ENCODE results near the gene ZNF277.

ZNF277 gene

GRCh38 chr7:112167147-112167546, 39.3 kb upstream of the ZNF277 start:
- Histone ChIP-seq H4K8ac (ENCODE audit: low read length) (no peak overlapping the region), H2BK5ac (ENCODE audit: low read depth, low read length, poor library complexity, severe bottlenecking) (no peak overlapping the region), H2AK5ac (ENCODE audit: low read length, severe bottlenecking) (no peak overlapping the region), H3K9me3 (ENCODE audit: control insufficient read depth, low read length) (no peaks in the 10 kb centered on the region), H4K91ac (ENCODE audit: low read length) (no peak overlapping the region), H2BK12ac (ENCODE audit: low read length in 2 of 2) (peak overlapping the region in 1 of 2 experiments; percentile 56), H3K14ac (ENCODE audit: low read length in 2 of 2) (no peak overlapping the region), H3K79me1 (replicated peaks; ENCODE audit: low read length, poor library complexity, severe bottlenecking) (peaks cover 20% of the 10 kb centered on the region), H3K36me3 (ENCODE audit: control insufficient read depth in 1 of 2, insufficient read depth in 2 of 2, low read depth in 1 of 2, low read length in 2 of 2) (no peaks in the 10 kb centered on the region), H2BK120ac (ENCODE audit: low read depth, low read length) (no peak overlapping the region), H3K4me1 (ENCODE audit: control insufficient read depth, insufficient read depth, low read depth, low read length) (peaks cover 2% of the 10 kb centered on the region), H3K27me3 (ENCODE audit: control insufficient read depth in 1 of 2, insufficient read depth in 1 of 2, low read length in 2 of 2) (no peaks in the 10 kb centered on the region), H3K23ac (ENCODE audit: low read length in 2 of 2) (no peak overlapping the region), H2AFZ (ENCODE audit: low read depth, low read length) (no peak overlapping the region), H3K9ac (ENCODE audit: low read length) (no peak overlapping the region), H3K4me3 (ENCODE audit: insufficient read depth in 1 of 2, low read depth in 1 of 2, low read length in 2 of 2) (no peak overlapping the region), H2BK15ac (ENCODE audit: low read depth, poor library complexity, severe bottlenecking) (no peak overlapping the region), H3K4ac (ENCODE audit: low read depth in 1 of 2, low read length in 2 of 2) (no peak overlapping the region), H3K4me2 (ENCODE audit: low read length, poor library complexity, severe bottlenecking) (no peak overlapping the region), H3K27ac (ENCODE audit: low read length, poor library complexity, severe bottlenecking) (no peak overlapping the region), H3K18ac (ENCODE audit: low read depth in 1 of 2, low read length in 2 of 2) (no peak overlapping the region)
- DNase-seq, result no peak
- WGBS, result 93% methylated on average over 2 of the region's 3 CpGs

DNA sequence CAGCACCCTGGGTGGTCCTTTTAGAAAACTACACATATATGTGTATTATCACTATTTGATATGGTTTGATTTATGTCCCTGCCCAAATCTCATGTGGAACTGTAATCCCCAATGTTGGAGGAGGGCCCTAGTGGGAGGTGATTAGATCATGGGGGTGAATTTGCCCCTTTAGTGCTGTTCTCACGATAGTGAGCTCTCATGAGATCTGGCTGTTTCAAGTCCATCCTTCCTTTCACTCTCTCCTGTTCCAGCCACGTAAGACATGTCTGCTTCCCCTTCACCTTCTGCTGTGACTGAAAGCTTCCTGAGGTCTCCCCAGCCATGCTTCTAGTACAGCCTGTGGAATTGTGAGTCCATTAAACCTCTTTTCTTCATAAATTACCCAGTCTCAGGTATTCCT, 37.6 kb upstream of the ZNF277 start:
- no peak overlapping the region for H2AFZ ChIP-seq (ENCODE audit: low read depth, low read length)
- no peak overlapping the region for H3K4me2 ChIP-seq (ENCODE audit: low read length, poor library complexity, severe bottlenecking)
- H4K8ac ChIP-seq (ENCODE audit: low read length), result no peak overlapping the region
- no peak overlapping the region for H3K18ac ChIP-seq (ENCODE audit: low read depth in 1 of 2, low read length in 2 of 2)
- H3K36me3 ChIP-seq (ENCODE audit: control insufficient read depth in 1 of 2, insufficient read depth in 2 of 2, low read depth in 1 of 2, low read length in 2 of 2), result no peaks in the 10 kb centered on the region
- 96% methylated on average over 2 of the region's 2 CpGs for WGBS
- no peaks in the 10 kb centered on the region for H3K27me3 ChIP-seq (ENCODE audit: control insufficient read depth in 1 of 2, insufficient read depth in 1 of 2, low read length in 2 of 2)
- H3K4ac ChIP-seq (ENCODE audit: low read depth in 1 of 2, low read length in 2 of 2), result no peak overlapping the region
- H3K4me3 ChIP-seq (ENCODE audit: insufficient read depth in 1 of 2, low read depth in 1 of 2, low read length in 2 of 2), result no peak overlapping the region
- H2BK120ac ChIP-seq (ENCODE audit: low read depth, low read length), result no peak overlapping the region
- no peak overlapping the region for H3K27ac ChIP-seq (ENCODE audit: low read length, poor library complexity, severe bottlenecking)
- no peak overlapping the region for H3K9ac ChIP-seq (ENCODE audit: low read length)
- no peak overlapping the region for H3K23ac ChIP-seq (ENCODE audit: low read length in 2 of 2)
- peaks cover 24% of the 10 kb centered on the region for H3K79me1 ChIP-seq (replicated peaks; ENCODE audit: low read length, poor library complexity, severe bottlenecking)
- no peak overlapping the region for H2BK5ac ChIP-seq (ENCODE audit: low read depth, low read length, poor library complexity, severe bottlenecking)
- H3K4me1 ChIP-seq (ENCODE audit: control insufficient read depth, insufficient read depth, low read depth, low read length), result no peaks in the 10 kb centered on the region
- no peak overlapping the region for H2BK15ac ChIP-seq (ENCODE audit: low read depth, poor library complexity, severe bottlenecking)
- H3K14ac ChIP-seq (ENCODE audit: low read length in 2 of 2), result no peak overlapping the region
- H3K9me3 ChIP-seq (ENCODE audit: control insufficient read depth, low read length), result no peaks in the 10 kb centered on the region
- no peak for DNase-seq
- H4K91ac ChIP-seq (ENCODE audit: low read length), result no peak overlapping the region
- H2BK12ac ChIP-seq (ENCODE audit: low read length in 2 of 2), result no peak overlapping the region
- no peak overlapping the region for H2AK5ac ChIP-seq (ENCODE audit: low read length, severe bottlenecking)

DNA sequence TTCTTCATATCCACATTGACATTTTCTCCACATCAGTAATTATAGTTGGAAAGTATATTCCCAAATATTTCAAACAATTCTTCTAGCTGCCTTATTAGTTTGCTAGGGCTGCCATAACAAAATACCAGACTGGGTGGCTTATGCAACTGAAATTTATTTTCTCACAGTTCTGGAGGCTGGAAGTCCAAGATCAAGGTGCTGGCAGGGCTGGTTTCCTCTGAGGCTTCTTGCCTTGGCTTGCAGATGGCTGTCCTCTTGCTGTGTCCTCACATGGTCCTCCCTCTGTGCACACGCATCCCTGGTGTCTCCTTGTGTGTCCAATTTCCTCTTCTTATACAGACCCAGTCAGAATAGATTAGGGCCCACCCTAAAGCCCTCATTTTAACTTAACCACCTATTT, 34.8 kb upstream of the ZNF277 start:
- no peak overlapping the region for H3K9ac ChIP-seq (ENCODE audit: low read length)
- no peak overlapping the region for H2AFZ ChIP-seq (ENCODE audit: low read depth, low read length)
- no peak overlapping the region for H4K8ac ChIP-seq (ENCODE audit: low read length)
- no CpG with 5 or more reads among the region's 1 CpG for WGBS
- H2BK15ac ChIP-seq (ENCODE audit: low read depth, poor library complexity, severe bottlenecking), result no peak overlapping the region
- no peak overlapping the region for H3K27ac ChIP-seq (ENCODE audit: low read length, poor library complexity, severe bottlenecking)
- H2BK5ac ChIP-seq (ENCODE audit: low read depth, low read length, poor library complexity, severe bottlenecking), result no peak overlapping the region
- H3K4me3 ChIP-seq (ENCODE audit: insufficient read depth in 1 of 2, low read depth in 1 of 2, low read length in 2 of 2), result no peak overlapping the region
- no peaks in the 10 kb centered on the region for H3K9me3 ChIP-seq (ENCODE audit: control insufficient read depth, low read length)
- no peaks in the 10 kb centered on the region for H3K27me3 ChIP-seq (ENCODE audit: control insufficient read depth in 1 of 2, insufficient read depth in 1 of 2, low read length in 2 of 2)
- no peak overlapping the region for H2BK120ac ChIP-seq (ENCODE audit: low read depth, low read length)
- H3K18ac ChIP-seq (ENCODE audit: low read depth in 1 of 2, low read length in 2 of 2), result no peak overlapping the region
- peaks cover 27% of the 10 kb centered on the region for H3K79me1 ChIP-seq (replicated peaks; ENCODE audit: low read length, poor library complexity, severe bottlenecking)
- no peak for DNase-seq
- no peak overlapping the region for H2AK5ac ChIP-seq (ENCODE audit: low read length, severe bottlenecking)
- H3K14ac ChIP-seq (ENCODE audit: low read length in 2 of 2), result no peak overlapping the region
- no peaks in the 10 kb centered on the region for H3K36me3 ChIP-seq (ENCODE audit: control insufficient read depth in 1 of 2, insufficient read depth in 2 of 2, low read depth in 1 of 2, low read length in 2 of 2)
- H3K4ac ChIP-seq (ENCODE audit: low read depth in 1 of 2, low read length in 2 of 2), result no peak overlapping the region
- no peak overlapping the region for H3K4me2 ChIP-seq (ENCODE audit: low read length, poor library complexity, severe bottlenecking)
- H3K23ac ChIP-seq (ENCODE audit: low read length in 2 of 2), result no peak overlapping the region
- no peak overlapping the region for H4K91ac ChIP-seq (ENCODE audit: low read length)
- H3K4me1 ChIP-seq (ENCODE audit: control insufficient read depth, insufficient read depth, low read depth, low read length), result no peaks in the 10 kb centered on the region
- no peak overlapping the region for H2BK12ac ChIP-seq (ENCODE audit: low read length in 2 of 2)

DNA sequence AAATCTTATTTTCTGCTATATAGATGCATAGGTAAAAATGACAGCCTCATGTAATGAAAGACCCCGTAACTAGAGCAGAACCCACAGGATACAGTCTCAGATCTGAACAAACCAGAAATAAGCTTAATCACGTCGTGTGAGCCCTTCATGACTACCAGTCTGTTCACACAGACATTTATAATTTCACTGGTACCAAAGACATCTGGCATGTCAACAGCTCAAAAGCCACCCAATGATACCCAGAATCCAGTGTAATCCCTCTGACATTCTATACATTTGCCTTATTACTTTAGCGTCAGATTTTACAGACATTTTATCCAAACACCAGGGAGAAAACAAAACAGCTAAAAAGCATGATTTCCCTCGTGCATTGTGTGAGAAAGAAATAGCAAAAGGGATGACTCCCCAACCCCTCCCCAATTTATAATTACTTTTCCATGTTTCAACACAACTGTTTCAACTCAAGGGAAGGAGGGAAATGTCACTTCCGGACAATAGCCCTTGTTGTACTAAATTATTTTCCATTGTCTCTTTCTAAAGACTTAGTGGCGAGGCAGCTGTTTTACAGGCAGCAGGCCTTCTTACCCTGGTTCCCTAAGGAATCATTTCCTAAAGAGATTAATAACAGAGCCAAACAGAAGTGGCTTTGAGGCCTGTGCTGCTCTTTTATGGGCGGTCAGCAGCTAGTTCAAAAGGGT, 33.5 kb upstream of the ZNF277 start:
- 68% methylated on average over 8 of the region's 8 CpGs for WGBS

More for the DNA sequence above, 33.5 kb upstream of the ZNF277 start:
- Histone ChIP-seq H3K4me3 (ENCODE audit: insufficient read depth in 1 of 2, low read depth in 1 of 2, low read length in 2 of 2) (no peak overlapping the region), H3K18ac (ENCODE audit: low read depth in 1 of 2, low read length in 2 of 2) (no peak overlapping the region), H4K8ac (ENCODE audit: low read length) (peak overlapping the region; percentile 47), H3K27me3 (ENCODE audit: control insufficient read depth in 1 of 2, insufficient read depth in 1 of 2, low read length in 2 of 2) (no peaks in the 10 kb centered on the region), H3K4me2 (ENCODE audit: low read length, poor library complexity, severe bottlenecking) (no peak overlapping the region), H2BK15ac (ENCODE audit: low read depth, poor library complexity, severe bottlenecking) (no peak overlapping the region), H2BK120ac (ENCODE audit: low read depth, low read length) (no peak overlapping the region), H2BK5ac (ENCODE audit: low read depth, low read length, poor library complexity, severe bottlenecking) (no peak overlapping the region), H2AK5ac (ENCODE audit: low read length, severe bottlenecking) (no peak overlapping the region), H2AFZ (ENCODE audit: low read depth, low read length) (no peak overlapping the region), H3K4me1 (ENCODE audit: control insufficient read depth, insufficient read depth, low read depth, low read length) (no peaks in the 10 kb centered on the region), H3K14ac (ENCODE audit: low read length in 2 of 2) (no peak overlapping the region), H3K9ac (ENCODE audit: low read length) (peak overlapping the region; percentile 18), H3K79me1 (replicated peaks; ENCODE audit: low read length, poor library complexity, severe bottlenecking) (peaks cover 28% of the 10 kb centered on the region), H2BK12ac (ENCODE audit: low read length in 2 of 2) (no peak overlapping the region), H3K27ac (ENCODE audit: low read length, poor library complexity, severe bottlenecking) (no peak overlapping the region), H3K4ac (ENCODE audit: low read depth in 1 of 2, low read length in 2 of 2) (no peak overlapping the region), H3K36me3 (ENCODE audit: control insufficient read depth in 1 of 2, insufficient read depth in 2 of 2, low read depth in 1 of 2, low read length in 2 of 2) (no peaks in the 10 kb centered on the region), H3K9me3 (ENCODE audit: control insufficient read depth, low read length) (no peaks in the 10 kb centered on the region), H3K23ac (ENCODE audit: low read length in 2 of 2) (no peak overlapping the region), H4K91ac (ENCODE audit: low read length) (no peak overlapping the region)
- no peak for DNase-seq

Measured in mesenchymal stem cell (in vitro differentiated cells and primary cell).